ENCODE results near the gene RBP3.

The RBP3 gene

DNA sequence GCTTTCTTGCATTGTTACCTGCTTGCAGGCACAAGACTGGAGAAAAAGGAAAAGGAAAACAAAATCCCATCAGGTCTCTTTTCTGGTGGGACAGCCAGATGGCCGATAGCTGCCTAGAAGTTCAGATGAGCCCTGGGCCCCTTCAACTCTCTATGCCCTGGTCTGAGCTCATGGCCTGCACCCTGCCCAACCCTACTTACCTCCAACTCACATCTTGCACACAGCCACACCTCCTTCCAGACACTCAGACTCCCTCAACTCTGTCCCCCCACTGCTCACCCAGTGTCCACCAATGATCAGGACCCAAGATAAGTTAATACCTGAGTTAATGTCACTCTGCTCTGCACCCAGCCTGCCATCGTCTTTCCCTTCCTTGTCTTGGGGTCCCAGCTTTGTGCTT is 10.9 kb downstream of the RBP3 start:
- DNase-seq (ENCODE audit: low read depth) = no peak

DNA sequence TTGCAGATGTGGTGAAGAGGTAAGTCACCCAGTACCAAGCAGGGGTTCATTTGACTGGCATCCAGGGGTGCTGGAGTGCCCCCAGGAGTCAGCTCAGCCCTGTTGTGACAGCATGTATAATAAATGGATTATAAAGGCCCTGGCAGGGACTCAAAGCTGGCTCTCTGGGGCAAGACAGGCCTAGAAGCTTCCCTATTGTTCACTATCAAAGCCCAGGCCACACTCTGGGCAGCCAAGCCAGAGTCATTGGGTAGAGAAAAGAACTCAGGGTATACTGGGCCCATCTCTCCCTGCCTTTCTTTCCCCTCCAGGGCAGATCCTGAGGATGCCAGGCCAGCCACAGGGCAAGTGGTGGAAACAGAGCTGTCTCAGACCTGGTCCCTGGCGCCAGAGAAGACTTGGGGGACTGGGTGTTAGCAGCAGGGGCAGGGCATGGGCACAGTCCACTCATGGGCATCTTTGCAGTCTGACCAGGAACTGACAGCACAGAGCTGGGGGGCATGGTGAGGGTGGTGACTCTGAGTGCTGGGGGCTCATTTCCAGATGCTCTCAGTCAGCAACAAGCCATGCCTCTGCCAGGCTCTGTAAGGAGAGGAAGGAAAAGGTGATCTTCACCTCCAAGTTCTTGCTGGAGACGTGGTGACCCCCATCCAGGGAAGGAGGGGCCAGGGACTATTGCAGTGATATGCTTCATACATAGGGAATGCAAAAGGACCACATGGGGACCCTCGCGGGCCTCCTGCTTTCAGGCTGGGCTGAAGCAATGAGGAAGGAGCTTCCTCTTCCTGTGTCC is 11.7 kb downstream of the RBP3 start:
- no peak for DNase-seq (ENCODE audit: low read depth)

DNA sequence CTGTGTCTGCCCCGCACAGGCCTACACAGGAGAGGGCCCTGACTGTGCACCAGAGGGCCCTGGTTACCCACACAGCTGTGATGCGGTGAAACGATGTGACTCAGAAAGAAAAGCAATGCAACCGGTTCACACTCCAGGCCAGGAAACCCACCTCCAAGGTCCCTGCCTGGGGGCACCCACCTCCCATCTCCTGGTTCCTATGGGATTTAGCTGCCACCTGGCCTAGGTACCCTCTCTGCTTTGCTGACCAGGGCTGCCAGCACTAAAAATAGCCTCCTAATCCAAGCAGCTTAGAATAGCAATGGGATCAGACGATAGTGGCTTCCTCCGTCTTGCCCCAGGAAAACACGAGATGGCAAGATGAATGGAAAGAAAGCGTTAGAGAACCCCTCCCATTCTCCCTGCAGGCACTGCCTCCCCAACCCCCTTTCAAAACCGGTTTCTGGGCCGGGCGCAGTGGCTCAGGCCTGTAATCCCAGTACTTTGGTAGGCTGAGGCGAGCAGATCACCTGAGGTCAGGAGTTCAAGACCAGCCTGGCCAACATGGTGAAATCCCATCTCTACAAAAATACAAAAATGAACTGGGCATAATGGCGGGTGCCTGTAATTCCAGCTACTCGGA is 12.4 kb downstream of the RBP3 start:
- no peak for DNase-seq (ENCODE audit: low read depth)

DNA sequence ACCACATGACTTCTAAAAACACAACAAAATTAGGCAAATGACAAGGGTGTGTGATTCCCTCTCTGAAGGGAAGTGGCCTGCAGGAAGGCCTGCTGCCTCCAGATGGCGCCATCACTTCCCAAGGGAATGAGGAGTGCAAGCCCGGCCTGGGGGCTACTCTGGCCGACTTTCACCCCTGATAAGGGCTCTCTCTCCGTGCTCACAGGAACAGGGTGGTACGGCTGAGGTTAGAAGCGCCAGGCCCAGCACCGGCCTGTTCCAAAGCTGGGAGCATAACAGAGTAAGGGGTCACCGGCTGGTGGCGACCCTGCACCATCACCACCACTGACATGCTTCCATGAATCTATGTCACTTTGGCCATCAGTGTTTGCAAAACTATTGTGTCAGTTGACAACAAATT is 13.1 kb downstream of the RBP3 start:
- DNase-seq (ENCODE audit: low read depth) = no peak

GRCh38 chr10:47362199-47362598 is 14.0 kb downstream of the RBP3 start:
- no peak for DNase-seq (ENCODE audit: low read depth)

DNA sequence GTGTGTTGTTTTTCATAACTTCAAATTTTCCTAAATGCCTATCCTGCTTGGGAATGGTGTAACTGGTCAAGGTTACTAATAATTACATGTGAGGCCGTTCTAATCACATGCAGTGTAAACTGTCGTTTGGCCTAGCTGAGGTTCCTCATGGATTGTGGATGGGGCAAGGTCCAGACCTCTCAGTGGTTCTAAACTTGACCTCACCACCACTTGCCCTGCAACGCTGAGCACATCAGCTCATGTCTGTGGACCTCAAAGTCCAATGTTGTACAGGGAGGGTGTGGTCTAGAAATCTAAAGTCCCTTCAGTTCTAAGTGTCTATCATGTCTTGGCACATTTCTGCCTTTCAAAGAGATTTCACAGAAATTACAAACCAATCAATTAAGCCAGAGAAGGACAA is 15.6 kb downstream of the RBP3 start:
- DNase-seq (ENCODE audit: low read depth) = no peak

DNA sequence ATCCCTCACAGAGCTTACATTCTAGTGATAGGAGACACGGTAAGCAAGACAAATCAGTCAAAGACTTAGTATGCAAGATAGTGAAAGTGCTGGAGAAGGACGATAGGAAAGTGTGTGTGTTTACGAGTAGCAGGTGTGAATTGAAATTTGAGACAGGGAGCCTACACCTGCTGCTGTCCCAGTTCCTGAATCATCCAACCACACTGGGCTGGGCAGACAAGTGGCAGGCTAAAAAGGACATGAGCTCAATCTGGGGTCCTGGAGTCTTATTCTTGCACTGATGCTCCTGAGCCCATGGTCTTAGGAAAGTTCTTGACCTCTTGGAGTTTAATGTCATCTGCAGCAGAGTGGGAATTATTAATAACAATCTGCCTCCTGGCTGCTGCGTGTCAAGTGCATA is 16.2 kb downstream of the RBP3 start:
- no peak for DNase-seq (ENCODE audit: low read depth)

DNA sequence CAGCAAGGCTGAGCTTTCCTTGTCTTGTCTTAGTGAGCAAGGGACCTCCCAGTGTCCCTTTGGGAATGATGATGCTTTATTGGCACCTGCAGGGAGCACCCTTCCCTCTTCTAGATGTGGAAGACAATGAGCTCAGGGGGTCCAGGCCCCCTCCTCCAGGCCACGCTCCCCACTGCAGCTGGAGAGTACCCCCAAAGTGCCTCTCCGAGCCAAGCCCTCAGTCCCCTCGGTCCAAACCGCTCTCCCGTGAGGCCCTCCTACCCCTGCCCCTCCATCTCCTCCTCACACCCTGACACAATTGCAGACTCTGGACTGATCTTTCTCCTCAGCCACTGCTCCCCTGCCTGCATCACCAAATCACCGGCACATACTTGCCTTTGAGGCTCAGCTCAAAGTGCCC is 16.7 kb downstream of the RBP3 start:
- no peak for DNase-seq (ENCODE audit: low read depth)

GRCh38 chr10:47365431-47366180 is 17.4 kb downstream of the RBP3 start:
- DNase-seq (ENCODE audit: low read depth) = no peak

GRCh38 chr10:47366181-47366631 is 18.0 kb downstream of the RBP3 start:
- DNase-seq (ENCODE audit: low read depth) = no peak

DNA sequence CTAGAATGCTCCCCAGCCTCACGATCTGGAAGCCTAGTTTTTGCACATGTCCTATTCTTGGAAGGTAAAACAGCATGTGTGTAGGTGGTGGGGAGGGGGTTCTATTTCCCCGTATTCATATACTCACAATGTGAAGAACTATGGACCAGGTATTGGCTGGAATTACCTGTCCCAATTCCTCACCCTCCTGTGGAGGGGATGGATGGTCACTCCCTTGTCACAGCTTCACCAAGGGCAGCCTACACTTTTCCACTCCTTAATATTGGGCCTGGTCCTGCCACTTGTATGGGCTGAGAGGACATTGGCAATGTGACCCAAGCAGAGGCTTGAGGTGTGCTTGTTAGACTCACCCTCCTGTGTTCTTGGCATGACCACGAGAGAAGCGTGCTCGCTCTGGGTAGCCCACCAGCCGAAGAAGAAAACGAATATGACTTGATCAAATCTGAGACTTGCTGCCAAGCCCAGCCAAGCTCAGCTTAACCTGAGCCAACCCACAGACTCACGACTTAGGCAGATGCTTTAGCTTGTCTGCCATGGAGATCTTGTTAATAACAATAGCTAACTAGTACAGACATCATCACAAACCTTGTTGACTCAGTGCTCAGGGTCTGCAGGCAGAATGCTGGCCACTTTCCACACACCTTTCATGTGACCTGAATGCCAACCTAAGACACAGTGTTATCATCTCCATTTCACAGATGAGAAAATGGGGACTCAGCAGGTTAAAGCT is 18.7 kb downstream of the RBP3 start:
- no peak for DNase-seq (ENCODE audit: low read depth)

- DNase-seq (ENCODE audit: low read depth) = no peak
Measured at GRCh38 chr10:47367646-47368045, 19.5 kb downstream of the RBP3 start.

DNA sequence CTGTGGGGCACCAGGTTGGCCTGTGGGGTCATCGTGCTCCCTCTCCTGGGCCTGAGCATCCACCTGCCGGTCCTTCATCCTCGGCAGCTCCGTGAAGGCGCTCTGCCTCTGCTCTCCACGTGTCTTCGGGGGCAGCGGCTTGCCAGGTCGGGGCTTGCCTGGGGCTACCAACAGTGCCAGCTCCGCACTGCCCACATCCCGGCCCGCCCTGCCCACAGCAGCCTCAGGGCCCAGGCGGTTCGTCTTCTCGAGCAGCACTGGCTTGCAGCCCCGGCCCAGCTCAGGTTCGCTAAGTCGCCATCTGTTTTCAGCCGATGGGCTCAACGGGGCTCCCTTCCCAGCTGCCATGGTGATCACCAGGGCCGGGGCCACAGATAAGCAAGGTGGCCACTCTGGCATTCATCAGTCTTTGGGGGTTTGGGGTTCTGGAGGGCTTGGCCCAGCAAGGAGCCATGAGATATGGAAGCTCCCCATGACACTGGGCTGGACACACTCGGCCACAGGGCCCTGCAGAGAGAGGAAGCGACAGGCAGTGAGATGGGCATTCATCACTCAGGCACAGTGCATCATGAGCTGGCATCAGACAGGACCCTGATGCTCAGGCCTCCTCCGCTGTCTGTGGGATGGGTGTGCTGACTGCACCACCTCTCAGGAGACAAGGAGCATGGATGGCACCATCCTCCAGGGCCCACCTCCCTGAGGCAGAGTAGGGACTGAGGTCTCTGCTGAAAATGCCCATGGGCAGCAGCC is 20.4 kb downstream of the RBP3 start:
- DNase-seq (ENCODE audit: low read depth) = no peak

DNA sequence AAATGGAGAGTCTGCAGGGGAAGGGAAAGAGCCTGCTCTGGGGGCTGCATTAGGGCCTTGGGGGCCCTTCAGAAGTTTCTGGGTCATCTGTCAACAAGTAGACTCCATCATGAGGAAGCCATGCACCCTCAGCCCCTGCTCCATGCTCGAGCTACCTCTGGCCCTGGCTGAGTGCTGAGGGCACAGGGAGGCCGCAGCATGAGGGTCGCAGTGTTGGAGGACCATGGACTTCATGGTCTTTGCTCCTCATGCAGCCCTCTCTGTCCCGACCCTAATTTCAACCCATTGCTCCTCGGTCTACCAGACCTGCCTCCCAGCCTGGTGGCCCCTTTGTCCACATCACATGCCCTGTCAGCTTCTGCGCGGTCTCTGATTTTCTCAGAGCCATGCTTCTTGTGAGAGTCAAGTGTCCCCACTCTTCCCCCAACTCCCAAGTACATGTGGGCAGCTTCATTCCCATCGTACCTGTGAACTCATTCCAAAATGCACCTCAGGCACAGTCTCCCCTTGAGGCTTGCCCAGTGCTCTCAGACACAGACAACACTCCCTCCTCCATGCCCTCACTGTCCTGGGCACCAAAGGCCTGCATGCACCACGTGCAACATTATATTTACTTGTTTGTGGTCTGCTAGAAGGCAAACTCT is 21.2 kb downstream of the RBP3 start:
- DNase-seq (ENCODE audit: low read depth) = no peak

- no peak for DNase-seq (ENCODE audit: low read depth)
Measured at GRCh38 chr10:47370015-47370767, 22.0 kb downstream of the RBP3 start.

DNA sequence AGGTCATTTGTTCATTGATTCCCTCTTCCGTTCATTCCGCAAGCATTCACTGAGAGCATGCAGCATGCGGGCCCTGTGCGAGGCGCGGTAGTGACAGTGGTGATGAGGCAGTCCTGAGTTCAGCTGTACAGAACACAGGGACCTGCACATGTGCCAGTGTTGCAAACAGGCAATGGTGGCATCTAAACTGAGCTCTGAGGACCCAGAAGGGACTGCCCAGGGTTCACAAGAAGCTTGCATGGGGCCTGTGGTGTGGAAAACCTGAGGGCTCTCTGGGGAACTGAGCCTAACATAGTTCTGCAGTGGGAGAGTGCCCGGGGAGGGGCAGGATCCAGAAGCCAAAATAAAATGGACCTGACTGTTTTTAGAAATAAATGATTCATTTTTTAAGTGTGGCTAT is 22.7 kb downstream of the RBP3 start:
- DNase-seq (ENCODE audit: low read depth) = no peak

DNA sequence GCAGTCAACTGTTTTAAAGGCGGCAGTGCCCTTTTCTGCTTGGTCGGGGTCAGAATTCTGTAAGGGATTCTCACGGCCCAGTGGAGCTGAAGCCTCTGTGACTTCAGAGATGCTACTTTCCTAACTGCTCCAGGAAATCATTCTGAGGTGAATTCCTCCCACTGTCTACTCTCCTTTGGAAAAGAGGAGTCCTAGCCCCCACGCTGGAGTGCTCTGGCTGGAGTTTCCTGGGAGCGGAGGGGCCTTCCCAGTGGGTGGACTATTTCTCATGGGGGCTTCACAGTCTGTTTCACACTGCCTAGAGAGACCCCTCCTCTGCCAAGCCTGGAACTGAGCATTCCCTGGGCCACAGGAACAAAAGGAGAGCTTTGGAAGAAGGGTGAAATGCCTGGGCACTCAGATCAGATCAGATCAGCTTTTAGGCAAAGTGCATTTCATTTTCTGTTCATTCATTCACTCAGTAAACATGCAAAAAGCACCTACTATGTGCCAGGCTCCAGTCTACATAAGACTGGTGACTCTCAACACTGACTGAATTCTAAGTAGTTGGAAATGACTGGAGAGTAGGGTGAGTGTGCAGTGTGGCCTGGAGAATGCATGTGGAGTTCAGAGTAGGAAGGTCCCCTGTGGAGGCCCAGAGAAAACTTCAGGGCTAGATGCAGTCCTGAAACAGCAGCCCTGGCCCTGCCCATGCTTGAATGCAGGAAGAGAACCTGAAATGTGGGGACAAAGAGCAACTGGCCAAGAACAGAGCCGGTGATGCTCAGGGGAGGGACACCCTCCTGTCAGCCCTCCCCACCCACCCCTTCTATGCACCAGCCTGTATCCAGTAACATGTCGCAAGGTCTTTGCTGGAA is 23.7 kb downstream of the RBP3 start:
- no peak for DNase-seq (ENCODE audit: low read depth)

GRCh38 chr10:47372726-47373125 is 24.6 kb downstream of the RBP3 start:
- no peak for DNase-seq (ENCODE audit: low read depth)

All from stimulated activated CD8-positive, alpha-beta memory T cell treated with anti-CD3 and anti-CD28 coated beads, Interleukin-15, amount 100 ng/mL, for 1 hour (primary cell).